ENCODE results near the gene TMPRSS13.
"Not testable (repeated sequence)": the region's sequence is repeated elsewhere in the genome, so short reads cannot be mapped to it uniquely, and the experiment has no call there.

GRCh38 chr11:117947751-117948150 lies 18.5 kb upstream of the TMPRSS13 start:
- not testable (repeated sequence) for TF ChIP-seq POLR2A, CTCF (IDR thresholded peaks at IDR 0.05)
